ENCODE measurements around the gene RABL6.

The RABL6 gene

GRCh38 chr9:136844761-136845464, 37.2 kb downstream of the RABL6 start:
- Histone ChIP-seq H3K36me3 (ENCODE audit: insufficient read depth, insufficient read length, low read length) (peaks cover 10% of the 10 kb centered on the region), H3K4me1 (ENCODE audit: insufficient read depth, insufficient read length) (peaks cover 33% of the 10 kb centered on the region), H3K4me3 (ENCODE audit: insufficient read length, low read depth) (no peak overlapping the region), H3K9ac (ENCODE audit: insufficient read length, low read depth) (no peak overlapping the region), H3K27me3 (ENCODE audit: insufficient read depth, insufficient read length) (no peaks in the 10 kb centered on the region), H3K9me3 (ENCODE audit: insufficient read depth, low read length) (no peaks in the 10 kb centered on the region; the same call in 1 of the 2 replicates)
- DNase-seq (ENCODE audit: low read depth, low spot score): no peak
- TF ChIP-seq YY1 (IDR thresholded peaks at IDR 0.05; ENCODE audit: insufficient read depth, insufficient read length) (no peak), SUZ12 (IDR thresholded peaks at IDR 0.05; ENCODE audit: extremely low read depth, insufficient read depth, insufficient read length) (no peak)

- no peaks in the 10 kb centered on the region for H3K27me3 ChIP-seq (ENCODE audit: insufficient read depth, insufficient read length)
- TF ChIP-seq ZNF274 (IDR thresholded peaks at IDR 0.05; ENCODE audit: low read depth, low read length) (no peak), YY1 (IDR thresholded peaks at IDR 0.05; ENCODE audit: insufficient read depth, insufficient read length) (no peak), SUZ12 (IDR thresholded peaks at IDR 0.05; ENCODE audit: extremely low read depth, insufficient read depth, insufficient read length) (no peak)
- DNase-seq (ENCODE audit: low read depth, low spot score): no peak
- H3K4me1 ChIP-seq (ENCODE audit: insufficient read depth, insufficient read length): peaks cover 37% of the 10 kb centered on the region
- no peaks in the 10 kb centered on the region; the same call in 1 of the 2 replicates for H3K9me3 ChIP-seq (ENCODE audit: insufficient read depth, low read length)
- H3K36me3 ChIP-seq (ENCODE audit: insufficient read depth, insufficient read length, low read length): peaks cover 9% of the 10 kb centered on the region
- H3K9ac ChIP-seq (ENCODE audit: insufficient read length, low read depth): peak overlapping the region; percentile 95
- H3K4me3 ChIP-seq (ENCODE audit: insufficient read length, low read depth): peak overlapping the region; percentile 82
Measured at GRCh38 chr9:136845465-136846260, 37.9 kb downstream of the RABL6 start.

GRCh38 chr9:136846376-136847087, 38.8 kb downstream of the RABL6 start:
- no peaks in the 10 kb centered on the region for H3K27me3 ChIP-seq (ENCODE audit: insufficient read depth, insufficient read length)
- H3K4me1 ChIP-seq (ENCODE audit: insufficient read depth, insufficient read length): peaks cover 36% of the 10 kb centered on the region
- no peaks in the 10 kb centered on the region; the same call in 1 of the 2 replicates for H3K9me3 ChIP-seq (ENCODE audit: insufficient read depth, low read length)
- H3K36me3 ChIP-seq (ENCODE audit: insufficient read depth, insufficient read length, low read length): peaks cover 15% of the 10 kb centered on the region
- H3K9ac ChIP-seq (ENCODE audit: insufficient read length, low read depth): peak overlapping the region; percentile 95
- DNase-seq (ENCODE audit: low read depth, low spot score): no peak
- no peak for TF ChIP-seq YY1 (IDR thresholded peaks at IDR 0.05; ENCODE audit: insufficient read depth, insufficient read length)
- TF ChIP-seq ZNF274 (IDR thresholded peaks at IDR 0.05; ENCODE audit: low read depth, low read length): no peak
- TF ChIP-seq SUZ12 (IDR thresholded peaks at IDR 0.05; ENCODE audit: extremely low read depth, insufficient read depth, insufficient read length): no peak
- H3K4me3 ChIP-seq (ENCODE audit: insufficient read length, low read depth): peak overlapping the region; percentile 82

- H3K9ac ChIP-seq (ENCODE audit: insufficient read length, low read depth): peak overlapping the region; percentile 99
- H3K9me3 ChIP-seq (ENCODE audit: insufficient read depth, low read length): no peaks in the 10 kb centered on the region; the same call in 1 of the 2 replicates
- peaks cover 35% of the 10 kb centered on the region for H3K4me1 ChIP-seq (ENCODE audit: insufficient read depth, insufficient read length)
Measured at GRCh38 chr9:136847088-136847825, 39.5 kb downstream of the RABL6 start.

GRCh38 chr9:136847826-136848392, 40.2 kb downstream of the RABL6 start:
- Histone ChIP-seq H3K4me1 (ENCODE audit: insufficient read depth, insufficient read length) (peaks cover 35% of the 10 kb centered on the region), H3K36me3 (ENCODE audit: insufficient read depth, insufficient read length, low read length) (peaks cover 28% of the 10 kb centered on the region), H3K9me3 (ENCODE audit: insufficient read depth, low read length) (no peaks in the 10 kb centered on the region; the same call in 1 of the 2 replicates), H3K4me3 (ENCODE audit: insufficient read length, low read depth) (peak overlapping the region; percentile 95), H3K9ac (ENCODE audit: insufficient read length, low read depth) (peak overlapping the region; percentile 99), H3K27me3 (ENCODE audit: insufficient read depth, insufficient read length) (no peaks in the 10 kb centered on the region)
- no peak for TF ChIP-seq ZNF274 (IDR thresholded peaks at IDR 0.05; ENCODE audit: low read depth, low read length)
- TF ChIP-seq YY1 (IDR thresholded peaks at IDR 0.05; ENCODE audit: insufficient read depth, insufficient read length): no peak
- no peak for TF ChIP-seq SUZ12 (IDR thresholded peaks at IDR 0.05; ENCODE audit: extremely low read depth, insufficient read depth, insufficient read length)
- DNase-seq (ENCODE audit: low read depth, low spot score): peak; percentile 51

More at GRCh38 chr9:136847088-136847825, 39.5 kb downstream of the RABL6 start:
- H3K4me3 ChIP-seq (ENCODE audit: insufficient read length, low read depth): peak overlapping the region; percentile 95
- H3K27me3 ChIP-seq (ENCODE audit: insufficient read depth, insufficient read length): no peaks in the 10 kb centered on the region
- DNase-seq (ENCODE audit: low read depth, low spot score): peak; percentile 77
- TF ChIP-seq SUZ12 (IDR thresholded peaks at IDR 0.05; ENCODE audit: extremely low read depth, insufficient read depth, insufficient read length) (no peak), YY1 (IDR thresholded peaks at IDR 0.05; ENCODE audit: insufficient read depth, insufficient read length) (no peak)
- H3K36me3 ChIP-seq (ENCODE audit: insufficient read depth, insufficient read length, low read length): peaks cover 22% of the 10 kb centered on the region

- Histone ChIP-seq H3K27me3 (ENCODE audit: insufficient read depth, insufficient read length) (no peaks in the 10 kb centered on the region), H3K9ac (ENCODE audit: insufficient read length, low read depth) (peak overlapping the region; percentile 99), H3K4me3 (ENCODE audit: insufficient read length, low read depth) (peak overlapping the region; percentile 95), H3K4me1 (ENCODE audit: insufficient read depth, insufficient read length) (peaks cover 38% of the 10 kb centered on the region), H3K36me3 (ENCODE audit: insufficient read depth, insufficient read length, low read length) (peaks cover 33% of the 10 kb centered on the region), H3K9me3 (ENCODE audit: insufficient read depth, low read length) (no peaks in the 10 kb centered on the region; the same call in 1 of the 2 replicates)
- DNase-seq (ENCODE audit: low read depth, low spot score): peak; percentile 52
- TF ChIP-seq ZNF274 (IDR thresholded peaks at IDR 0.05; ENCODE audit: low read depth, low read length) (no peak), YY1 (IDR thresholded peaks at IDR 0.05; ENCODE audit: insufficient read depth, insufficient read length) (no peak), SUZ12 (IDR thresholded peaks at IDR 0.05; ENCODE audit: extremely low read depth, insufficient read depth, insufficient read length) (no peak)
Measured at GRCh38 chr9:136848393-136849037, 40.8 kb downstream of the RABL6 start.
